HG03159 (cell line): ENCODE results near the gene CD79A.
"Not testable (repeated sequence)": the region's sequence is repeated elsewhere in the genome, so short reads cannot be mapped to it uniquely, and the experiment has no call there.

Experiments used
- ATAC-seq: cut with Tn5 transposase; IDR thresholded peaks from one replicate; pipeline ENCODE4 v1.9.1; 2021; ENCODE audit warnings: mild to moderate bottlenecking, moderate library complexity; ENCODE audit not compliant: unreplicated experiment

The CD79A gene

DNA sequence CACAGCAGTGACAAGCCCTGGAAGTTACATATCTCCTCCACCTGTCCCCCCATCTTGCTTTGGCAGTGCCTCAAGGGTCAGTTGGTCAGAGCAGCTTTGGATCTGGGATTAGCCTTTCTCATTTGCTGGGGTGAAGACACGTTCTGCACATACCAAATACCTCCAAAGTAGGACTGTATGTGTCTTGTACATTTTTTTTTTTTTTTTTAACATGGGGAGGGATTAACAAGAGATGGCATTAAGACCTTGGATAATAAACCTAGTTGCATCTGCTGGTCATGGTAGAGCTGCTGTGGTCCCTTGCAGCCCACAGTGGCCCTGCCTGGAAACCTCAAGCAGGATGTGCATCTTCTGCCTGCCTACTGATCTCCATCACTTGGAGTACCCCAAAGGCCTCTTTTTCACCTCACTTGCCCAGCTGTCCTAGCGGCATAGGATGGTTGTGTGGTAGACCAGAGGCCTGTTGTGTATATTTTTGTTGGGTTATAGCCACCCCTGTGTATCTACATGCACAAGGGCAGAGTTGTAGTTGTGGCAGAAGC is 14.6 kb upstream of the CD79A start:
- no peak for ATAC-seq

DNA sequence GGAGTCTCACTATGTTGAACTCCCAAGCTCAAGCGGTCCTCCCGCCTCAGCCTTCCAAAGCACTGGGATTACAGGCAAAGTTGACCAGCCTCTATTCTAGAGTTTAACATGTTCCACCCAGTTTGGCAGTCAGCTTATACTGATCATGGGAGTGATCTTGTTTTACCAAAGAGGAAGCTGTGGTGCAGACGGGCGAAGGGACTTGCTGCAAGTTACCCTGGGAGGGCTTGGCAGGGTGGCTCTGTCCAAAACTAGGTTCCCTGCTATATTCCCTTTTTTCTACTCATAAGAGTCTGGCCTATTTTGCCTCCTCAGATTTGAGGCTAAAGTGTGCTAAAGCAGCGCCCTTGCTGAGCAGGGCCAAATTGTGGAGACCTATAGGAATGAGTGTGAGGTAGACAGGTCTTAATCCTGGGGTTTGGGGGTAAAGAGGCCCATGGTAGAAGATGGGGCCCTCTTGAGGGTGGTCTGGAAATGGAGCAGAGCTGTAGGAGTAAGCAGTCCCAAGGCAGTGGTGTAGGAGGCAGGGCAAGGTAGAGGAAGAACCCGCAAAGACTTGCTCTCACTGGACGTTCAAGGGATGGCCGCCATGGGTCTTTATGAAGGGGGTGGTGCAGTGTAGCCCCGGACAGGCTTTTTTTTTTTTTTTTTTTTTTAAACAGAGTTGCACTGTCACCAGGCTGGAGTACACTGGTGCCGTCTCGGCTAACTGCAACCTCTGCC is 13.7 kb upstream of the CD79A start:
- ATAC-seq: no peak

DNA sequence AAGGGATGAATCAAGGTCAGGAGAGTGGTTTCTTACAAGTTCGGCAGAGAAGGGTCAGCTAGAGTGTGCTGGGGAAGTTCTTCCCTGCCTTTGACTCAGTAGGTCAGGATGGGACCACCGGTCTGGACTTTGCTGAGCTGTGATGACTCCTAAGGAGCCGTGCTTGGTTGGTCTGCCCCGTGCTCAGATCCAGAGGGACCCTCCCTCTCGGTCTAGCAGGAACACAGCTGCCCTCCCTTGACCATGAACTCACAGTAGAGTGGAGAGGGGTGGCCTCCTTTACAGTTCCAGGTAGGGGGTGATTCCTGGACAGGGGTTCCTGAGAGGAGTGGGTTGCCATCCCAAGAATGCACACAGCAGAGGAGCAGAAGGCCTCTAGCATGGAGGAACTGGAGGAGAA is 12.7 kb upstream of the CD79A start:
- no peak for ATAC-seq

DNA sequence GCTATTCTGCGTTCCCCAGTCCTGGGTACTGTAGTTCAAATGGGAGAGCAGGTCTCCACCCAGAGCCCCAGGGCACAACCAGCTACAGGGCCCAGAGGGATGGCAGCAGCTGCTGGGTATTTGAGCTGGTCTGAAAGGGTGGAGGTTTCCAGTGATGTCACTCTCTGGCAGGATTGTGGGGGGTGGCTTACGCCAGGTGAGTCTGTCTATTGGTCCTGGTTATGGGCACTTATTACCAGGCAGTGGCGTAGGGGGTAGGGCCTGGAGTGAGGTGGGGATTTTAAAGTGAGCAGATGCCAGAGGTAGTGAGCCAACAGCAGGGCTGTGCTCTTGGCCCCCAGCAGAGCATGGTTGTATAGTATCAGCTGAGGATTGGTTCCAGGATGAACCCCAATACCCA is 10.8 kb upstream of the CD79A start:
- ATAC-seq: no peak

DNA sequence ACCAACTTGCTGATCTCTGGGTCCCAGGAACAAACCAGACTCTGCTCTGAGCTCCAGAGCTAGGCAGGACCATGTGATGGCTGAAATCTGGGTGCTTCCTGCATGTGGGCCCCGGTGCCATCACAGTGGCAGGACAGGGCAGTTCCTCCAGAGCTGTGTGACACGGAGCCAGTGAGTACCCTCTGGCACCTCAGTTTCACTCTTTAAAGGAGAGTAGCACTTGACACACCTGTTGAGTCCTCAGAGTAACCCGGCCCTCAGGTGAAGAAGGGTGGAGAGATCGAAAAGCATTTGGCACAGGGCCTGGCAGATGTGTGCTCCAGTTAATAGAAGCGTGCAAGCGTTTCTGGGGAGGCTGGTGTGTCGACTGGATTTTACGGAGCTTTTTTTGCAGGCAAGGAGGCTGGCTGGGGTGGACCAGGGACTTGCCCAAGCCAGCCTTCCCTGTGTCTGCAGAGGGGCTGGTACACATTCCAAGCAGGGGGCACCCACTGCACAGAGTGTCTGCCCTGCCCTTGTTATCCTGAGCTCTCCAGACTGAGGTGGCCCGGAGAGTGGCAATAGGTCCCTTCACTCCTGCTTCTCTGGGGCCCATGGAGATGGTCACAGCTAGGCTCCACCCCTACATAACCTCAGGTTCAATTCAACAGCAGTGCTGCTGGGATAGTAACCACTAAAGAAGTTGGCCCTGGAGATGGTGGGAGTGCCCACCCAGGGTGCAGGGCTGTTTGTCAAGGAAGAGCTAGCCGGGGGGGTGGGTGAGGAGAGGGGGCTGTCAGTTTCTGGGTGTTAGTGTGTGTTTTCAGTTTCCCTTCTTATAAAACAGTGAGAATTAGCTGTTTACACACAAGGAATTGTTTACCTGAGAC is 8.7 kb upstream of the CD79A start:
- ATAC-seq: no peak

DNA sequence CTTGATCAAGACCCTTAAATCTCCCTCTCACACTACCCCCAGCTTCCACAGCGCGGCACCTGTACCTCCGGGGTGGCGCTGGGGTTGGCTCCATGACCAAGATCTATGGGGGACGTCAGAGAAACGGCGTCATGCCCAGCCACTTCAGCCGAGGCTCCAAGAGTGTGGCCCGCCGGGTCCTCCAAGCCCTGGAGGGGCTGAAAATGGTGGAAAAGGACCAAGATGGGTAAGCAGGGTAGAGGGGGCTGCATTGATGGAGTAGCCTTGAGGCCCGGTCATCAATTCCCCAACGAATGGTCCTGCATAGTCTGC is 8.1 kb upstream of the CD79A start:
- ATAC-seq: no peak

DNA sequence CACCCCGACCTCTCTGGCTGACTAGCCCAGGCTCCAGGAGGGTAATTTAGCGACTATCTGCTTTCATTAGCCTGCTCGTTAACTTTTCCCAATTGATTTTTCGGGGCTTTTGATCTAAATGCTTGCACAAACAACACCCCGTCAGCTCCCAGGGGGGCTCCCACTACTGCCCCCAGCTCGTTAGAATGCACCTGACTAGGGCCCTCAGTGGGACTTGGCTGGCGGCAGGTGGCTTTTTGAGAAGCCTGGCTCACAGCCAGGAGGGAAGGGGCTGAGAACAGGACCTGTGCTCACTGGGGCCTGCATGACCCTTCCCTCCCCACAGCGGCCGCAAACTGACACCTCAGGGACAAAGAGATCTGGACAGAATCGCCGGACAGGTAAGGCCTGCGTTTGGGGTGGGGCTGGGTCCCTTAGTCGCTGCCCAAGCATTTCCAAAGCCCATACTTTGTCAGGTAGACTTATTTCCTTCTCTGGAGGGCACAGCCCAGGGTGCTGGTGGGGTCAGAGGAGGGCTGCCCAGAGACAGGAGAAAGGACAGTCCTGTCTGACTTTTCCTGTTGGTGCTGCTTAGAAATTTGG is 7.6 kb upstream of the CD79A start:
- no peak for ATAC-seq

DNA sequence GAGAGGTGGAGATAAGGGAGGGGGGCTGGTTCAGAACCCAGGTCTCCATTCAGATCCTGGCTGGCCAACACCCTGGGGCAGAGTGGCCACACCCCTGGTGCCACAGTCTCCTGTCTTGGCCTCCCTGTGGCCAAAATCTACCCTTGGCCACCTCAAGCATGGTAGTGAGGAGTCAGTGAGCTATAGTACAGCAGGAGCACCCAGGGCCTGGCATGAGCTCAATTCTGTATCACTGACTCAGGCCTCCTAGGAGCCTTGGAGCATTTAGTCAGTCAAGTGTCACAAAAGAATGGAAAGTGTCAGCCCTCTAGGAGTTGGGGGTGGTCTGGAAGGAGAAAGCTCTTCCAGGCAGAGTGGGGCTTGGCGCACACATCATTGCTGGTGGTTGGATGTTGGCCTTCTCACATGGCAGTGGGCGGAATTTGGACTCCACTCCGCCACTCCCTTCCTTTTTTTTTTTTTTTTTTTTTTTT is 6.6 kb upstream of the CD79A start:
- no peak for ATAC-seq

DNA sequence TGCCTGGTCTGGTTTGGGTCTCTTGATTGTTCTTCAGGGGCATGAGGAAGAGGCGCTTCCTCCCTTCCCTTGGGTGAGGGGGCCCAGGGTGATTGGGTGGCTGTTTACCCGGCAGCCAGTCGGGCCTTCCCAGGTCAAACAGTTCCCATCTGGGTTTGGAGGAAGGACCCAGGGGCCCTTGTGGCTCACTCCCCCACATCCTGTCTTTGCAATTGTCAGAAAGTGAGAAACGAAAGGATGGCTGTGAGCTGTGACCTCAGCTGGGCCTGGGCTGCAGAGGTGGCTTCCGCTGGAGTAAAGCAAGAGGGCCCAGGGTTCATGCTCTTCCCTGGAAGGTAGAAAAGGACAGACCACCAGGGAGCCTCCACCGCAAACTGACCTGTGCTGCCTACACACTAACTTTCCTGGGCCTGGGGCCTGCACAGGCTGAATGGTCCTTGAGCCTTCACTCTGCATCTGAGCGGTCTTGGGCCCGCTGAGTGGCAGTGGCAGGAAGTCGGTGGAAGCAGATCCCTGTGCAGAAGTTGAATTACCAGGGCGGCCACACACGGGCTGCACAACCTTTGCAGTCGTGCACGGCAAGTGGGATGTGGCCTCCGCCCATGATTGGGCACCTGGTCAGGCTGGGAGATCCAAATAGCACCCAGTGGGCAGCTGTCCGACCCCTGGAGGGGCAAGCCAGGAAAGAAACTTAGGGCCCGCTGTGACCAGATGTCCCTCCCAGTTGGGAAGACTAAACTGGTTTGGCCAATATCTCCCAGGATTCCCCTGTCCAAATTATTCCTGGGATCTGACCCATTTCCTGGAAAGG is 5.3 kb upstream of the CD79A start:
- peak; percentile 48 for ATAC-seq

DNA sequence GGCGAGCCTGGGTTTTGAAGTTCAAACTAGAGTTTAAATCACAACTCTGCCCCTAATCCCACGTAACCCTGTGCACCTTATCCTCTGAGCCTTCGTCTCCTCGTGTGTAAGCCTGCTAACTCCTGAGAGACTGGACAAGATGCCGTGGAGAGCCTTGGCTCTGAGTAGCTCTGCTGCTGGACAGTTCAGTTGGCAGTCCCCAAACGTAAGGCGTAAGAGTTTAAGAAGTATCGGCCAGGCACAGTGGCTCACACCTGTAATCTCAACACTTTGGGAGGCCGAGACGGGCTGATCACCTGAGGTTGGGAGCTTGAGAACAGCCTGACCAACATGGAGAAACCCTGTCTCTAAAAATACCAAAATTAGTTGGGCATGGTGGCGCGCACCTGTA is 4.7 kb upstream of the CD79A start:
- ATAC-seq: no peak

DNA sequence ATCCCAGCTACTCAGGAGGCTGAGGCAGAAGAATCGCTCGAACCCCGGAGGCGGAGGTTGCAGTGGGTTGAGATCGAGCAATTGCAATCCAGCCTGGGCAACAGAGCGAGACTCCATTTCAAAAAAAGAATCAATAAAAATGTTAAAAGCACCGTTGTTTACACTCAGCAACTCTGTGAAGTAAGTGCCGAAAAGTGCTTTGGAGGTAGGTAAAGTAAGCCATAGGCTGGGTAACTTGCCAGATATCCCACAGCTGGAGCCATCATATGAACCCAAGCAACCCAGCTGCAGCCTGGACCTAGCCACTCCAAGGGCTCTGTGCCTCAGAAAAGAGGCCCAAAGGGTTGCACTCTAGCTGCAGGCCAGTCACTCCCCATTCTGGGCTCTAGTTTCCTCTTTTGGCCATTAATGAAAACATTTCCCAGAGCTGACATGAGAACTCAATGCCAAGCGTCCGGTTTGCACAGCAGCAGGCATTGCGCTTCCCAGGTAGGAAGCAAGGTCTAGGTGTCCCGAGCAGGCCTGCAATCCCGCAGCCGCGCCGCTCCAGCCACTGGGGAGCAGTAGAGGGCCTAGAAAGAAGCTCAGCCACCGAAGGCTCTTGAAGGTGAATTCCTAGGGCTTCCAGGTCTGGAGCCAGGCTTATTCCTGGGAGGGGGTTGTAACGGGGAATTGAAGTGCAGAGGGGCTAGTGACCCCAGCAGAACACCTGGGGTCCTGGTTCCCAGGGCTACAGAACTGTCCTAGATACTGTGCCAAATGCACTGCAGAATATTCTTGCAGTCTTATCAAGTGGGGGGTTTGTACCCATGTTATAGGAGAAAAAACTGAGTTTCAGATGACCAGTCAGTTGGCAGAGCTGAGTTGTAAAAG is 4.1 kb upstream of the CD79A start:
- ATAC-seq: no peak

DNA sequence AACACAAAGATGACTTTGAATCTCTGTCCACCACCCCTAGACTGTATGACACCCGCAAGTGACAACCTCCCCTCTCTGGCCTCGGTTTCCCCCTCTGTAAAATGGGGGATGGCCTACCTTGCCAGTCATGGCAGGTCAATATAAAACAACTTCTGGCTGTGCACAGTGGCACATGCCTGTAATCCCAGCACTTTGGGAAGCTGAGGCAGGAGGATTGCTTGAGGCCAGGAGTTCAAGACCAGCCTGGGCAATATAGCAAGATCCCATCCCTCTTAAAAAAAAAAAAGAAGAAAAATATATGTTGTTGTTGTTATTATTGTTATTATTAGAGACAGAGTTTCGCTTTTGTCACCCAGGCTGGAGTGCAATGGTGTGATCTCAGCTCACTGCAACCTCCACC is 1.1 kb upstream of the CD79A start:
- not testable (repeated sequence) for ATAC-seq

DNA sequence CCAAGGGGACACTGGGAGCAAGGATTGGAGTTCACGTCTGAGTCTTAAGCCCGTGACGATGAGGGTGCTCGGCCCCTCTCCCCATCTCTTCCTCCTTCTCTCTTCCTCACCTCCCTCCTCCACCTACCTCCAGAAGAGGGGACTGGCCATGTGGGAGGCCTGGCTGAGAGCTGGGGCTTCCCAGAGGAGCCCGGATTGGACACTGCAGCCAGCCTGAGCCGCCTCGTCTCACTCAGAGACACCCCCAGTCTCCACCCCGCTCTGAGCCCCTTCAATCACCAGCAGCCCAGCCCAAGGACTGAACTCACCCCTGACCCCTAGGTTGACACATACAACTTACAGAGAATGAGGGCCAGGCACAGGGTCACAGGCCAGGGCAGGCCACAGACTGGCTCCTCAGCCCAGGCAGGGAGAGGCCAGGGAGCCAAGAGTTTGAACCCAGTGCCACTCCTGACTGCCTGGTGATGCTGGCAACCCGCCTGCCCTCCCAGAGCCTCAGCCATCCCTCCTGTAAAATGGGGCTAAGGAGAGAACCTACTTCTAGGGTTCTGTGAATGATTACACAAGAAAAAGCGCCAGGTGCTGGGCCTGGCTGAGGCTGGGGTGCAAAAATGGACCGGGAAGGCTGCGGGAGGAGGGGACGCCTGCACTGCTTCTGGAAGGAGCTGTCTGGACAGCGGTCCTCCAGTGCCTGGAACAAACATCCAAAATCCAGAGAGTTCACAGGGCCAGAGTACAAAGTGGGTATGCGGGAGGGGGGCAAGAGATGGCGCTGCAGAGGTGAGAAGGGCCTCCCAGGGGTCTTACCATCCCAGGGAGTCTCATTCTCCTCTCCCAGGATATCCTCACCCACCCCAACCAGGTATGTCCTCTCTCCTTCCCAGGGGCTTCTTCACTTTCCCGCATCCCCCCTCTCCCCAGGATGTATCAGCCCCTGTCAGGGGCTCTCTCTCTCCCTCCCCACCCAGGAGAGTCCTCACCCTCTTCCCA is 1.1 kb downstream of the CD79A start:
- ATAC-seq: peak; percentile 10

DNA sequence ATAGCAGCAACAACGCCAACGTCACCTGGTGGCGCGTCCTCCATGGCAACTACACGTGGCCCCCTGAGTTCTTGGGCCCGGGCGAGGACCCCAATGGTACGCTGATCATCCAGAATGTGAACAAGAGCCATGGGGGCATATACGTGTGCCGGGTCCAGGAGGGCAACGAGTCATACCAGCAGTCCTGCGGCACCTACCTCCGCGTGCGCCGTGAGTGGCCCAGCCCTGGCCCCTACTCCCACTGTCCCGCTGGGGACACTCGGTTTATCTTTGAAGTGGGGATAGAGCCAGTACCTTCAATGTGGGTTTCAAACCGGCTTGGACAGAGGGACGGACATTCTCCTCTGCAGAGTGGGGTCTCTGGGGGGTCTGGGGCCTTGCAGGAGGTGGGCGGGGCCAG is 2.0 kb downstream of the CD79A start:
- no peak for ATAC-seq

DNA sequence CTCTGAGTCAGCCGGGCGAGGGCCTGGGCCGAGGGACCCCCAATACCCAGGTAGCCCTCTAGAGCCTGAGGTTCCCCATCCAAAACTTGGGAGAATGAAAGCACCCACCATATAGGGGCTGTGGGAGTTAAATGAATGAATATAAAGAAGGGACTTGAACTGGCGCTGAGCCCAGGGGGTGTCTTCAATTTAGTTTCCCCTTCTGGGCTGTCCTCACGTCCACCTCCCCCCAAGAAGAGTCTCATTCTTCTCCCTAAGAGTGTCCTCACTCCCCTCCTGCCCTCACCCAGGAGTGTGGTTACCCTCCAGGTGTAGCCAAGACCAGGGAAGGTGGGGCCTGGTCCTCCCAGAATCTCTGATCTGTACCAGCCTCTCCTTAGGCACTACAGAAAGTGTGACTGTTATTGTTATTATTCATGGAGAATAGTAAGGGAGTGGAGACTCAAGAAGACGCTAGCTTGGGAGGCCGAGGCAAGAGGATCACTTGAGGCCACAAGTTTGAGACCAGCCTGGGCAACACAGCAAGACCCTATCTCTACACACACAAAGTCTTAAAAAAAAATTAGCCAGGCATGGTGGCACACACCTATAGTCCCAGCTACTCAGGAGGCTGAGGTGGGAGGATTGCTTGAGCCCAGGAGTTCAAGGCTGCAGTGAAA is 2.7 kb downstream of the CD79A start:
- ATAC-seq: no peak

DNA sequence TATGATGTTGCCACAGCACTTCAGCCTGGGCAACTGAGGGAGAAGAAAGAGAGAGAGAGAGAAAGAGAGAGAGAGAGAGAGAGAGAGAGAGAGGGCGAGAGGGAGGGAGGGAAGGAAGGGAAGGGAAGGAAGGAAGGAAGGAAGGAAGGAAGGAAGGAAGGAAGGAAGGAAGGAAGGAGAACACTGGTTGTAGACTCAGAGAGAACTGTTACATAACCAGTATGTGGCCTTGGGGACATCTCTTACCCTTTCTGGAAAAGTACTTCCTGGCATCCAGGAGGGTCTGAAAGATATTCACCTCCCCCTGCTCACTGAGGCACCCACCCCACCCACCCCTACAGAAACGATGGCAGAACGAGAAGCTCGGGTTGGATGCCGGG is 3.2 kb downstream of the CD79A start:
- ATAC-seq: no peak

DNA sequence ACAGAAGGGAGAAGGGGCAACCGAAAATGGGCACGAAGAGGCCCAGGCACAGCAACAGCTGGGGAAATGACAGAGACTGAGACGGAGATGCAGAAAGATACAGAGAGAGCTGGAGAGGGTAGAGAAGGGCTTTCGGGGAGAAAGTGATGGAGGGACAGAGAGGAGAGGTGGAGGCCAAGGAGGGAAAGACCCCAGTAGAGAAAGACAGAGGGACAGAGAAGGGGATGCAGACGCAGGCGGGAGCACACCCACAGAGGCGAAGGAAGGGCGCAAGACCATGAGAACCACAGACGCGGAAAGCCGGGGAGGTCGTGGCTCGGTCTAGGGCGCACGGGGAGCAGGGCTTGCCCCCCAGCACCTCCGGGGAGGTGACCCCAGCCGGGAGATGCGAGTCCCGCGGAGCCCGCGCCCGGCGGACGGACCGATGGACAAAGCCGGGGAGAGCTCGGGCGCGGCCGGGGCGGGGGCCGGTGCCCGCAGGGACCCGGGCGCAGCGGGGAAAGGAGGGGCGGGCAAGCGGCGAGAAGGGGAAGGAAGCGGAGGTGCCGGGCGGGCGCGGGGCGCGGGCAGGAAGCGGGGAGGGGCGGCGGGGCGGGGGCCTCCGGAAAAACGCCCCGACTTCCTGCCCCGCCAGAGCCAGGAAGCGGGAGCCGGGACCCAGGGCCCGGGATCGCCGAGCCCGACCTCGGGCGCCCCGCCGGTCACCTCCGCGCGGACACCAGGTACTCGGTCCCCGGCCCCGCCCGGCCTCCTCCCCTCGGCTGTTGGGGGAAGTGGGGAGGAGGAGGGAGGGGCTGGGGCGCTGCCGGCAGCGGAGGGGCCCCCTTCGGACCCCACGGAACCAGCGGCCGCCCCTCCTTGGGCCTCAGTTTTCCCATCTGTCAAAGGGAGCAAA is 5.7 kb downstream of the CD79A start, which contains the start of gene ARHGEF1:
TSS of gene ARHGEF1 (plus strand) at position 617 of the 895 bp plus-strand sequence. CDS start 4,899 bp downstream, outside the sequence.
- ATAC-seq: no peak
